GM21723 (cell line): ENCODE measurements around the gene MEPE.

Experiments used
- ATAC-seq: cut with Tn5 transposase; IDR thresholded peaks from one replicate; pipeline ENCODE4 v1.9.1; 2021; ENCODE audit warnings: mild to moderate bottlenecking, moderate library complexity; ENCODE audit not compliant: unreplicated experiment

MEPE gene, protein sequence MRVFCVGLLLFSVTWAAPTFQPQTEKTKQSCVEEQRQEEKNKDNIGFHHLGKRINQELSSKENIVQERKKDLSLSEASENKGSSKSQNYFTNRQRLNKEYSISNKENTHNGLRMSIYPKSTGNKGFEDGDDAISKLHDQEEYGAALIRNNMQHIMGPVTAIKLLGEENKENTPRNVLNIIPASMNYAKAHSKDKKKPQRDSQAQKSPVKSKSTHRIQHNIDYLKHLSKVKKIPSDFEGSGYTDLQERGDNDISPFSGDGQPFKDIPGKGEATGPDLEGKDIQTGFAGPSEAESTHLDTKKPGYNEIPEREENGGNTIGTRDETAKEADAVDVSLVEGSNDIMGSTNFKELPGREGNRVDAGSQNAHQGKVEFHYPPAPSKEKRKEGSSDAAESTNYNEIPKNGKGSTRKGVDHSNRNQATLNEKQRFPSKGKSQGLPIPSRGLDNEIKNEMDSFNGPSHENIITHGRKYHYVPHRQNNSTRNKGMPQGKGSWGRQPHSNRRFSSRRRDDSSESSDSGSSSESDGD

DNA sequence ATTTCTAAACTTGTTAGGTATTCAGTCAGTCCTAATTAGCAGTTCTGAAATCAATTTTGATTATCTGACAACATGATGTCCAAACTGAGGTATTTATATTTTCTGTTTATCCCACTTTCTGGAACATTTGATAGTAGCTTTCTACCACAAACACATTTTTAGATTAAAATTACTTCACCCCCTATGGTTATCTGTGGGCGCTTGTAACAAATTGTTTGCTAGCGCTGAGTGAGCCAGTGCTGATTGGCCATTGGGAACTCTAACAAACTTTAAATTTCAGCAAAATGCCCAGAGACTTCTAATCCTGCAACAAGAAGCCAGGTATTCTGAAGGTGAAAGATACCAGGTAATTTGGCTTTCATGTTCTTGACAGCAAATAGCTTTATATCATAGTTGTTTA lies at the start of gene MEPE:
TSS of gene MEPE (plus strand) at position 301 of the 400 bp plus-strand sequence. CDS start 1,746 bp downstream, outside the sequence.
- ATAC-seq: no peak

DNA sequence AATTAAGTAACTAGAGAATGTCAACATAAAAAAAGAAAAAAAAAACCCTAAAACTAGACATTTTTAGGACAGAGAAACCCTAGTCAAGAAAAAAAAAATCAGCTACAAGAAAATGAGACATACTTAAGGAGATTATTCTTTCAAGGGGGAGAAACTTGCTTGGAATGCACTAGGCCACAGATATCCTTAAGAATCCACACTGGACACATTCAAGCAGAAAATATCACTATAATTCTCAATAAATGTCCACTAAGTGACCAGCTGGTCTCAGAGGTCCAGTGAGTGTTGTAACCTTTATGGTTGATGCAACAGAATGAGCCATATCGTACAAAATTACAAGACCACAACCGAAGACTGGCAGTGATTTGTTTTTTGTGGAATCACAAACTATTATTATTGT lies 49.0 kb upstream of the MEPE start:
- ATAC-seq: no peak

DNA sequence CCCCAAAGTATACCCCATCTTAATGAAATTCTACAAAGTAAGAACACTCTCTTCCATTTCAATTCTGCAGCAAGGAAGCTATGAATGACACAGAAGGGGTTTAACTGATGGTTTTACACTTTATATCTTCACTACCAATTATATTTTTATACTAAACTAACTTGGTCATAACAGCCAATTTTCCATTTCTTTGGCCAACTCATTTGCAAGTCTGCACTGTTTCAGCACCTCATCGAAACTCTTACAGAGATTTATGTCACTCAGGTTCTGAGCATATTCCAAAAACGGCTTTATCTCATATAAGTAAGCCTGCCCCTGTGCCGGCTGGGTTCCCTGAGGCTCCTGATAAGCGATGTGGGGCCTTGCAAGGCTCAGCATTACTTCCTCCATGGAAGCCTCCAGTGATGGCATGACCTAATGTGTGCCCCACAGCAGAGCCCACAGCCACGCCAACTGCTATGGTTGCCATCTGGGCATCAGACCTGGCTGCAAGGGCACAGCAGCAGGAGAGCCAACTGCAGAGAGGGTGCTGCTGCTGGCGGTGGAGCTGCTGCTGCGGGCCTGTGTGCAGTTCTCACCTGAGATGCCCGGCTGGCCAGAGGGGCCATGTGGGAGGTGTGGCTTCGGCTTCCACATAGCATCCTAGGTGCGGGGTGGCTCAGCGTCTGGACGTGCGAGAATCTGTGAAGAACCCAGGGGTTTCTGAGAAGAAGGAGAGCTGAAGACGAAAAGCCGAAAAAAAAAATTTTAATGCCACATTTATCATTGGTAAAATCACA lies 46.8 kb upstream of the MEPE start:
- ATAC-seq: no peak

DNA sequence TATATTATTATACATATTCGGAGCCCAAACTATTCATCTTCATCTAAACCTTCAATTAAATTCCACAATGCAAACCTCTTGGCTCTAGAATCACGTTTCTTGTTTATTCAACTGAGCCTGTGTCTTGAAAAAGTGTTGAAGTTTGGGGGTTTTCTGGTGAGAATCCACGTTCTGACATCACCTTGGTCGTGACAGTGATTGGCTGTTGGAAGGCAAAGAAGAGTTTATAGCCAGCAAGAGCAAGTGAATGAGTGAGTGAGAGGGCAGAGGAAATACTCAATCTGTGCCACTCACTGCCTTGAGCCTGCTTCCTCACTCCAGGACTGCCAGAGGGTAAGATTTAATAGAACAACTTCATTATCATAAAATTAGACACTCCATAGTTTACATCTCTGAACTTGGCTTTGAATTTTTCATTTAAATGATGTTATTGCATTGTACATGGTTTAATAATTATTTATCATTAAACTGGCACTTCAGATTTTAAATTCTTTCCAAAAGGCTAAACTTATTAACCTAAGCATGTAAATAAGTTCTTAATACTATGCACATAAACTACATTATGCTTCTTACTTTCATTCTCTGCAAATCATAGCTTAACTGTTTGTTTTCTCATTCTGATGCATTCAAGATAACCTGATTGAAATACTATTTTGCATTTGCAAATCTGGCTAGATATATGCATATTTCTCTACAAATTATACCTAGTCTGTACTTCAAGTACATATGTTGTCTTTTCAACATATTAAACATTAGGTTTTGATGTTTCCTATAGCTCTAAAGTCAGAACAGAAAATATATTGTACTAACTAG lies 33.3 kb upstream of the MEPE start, which contains the start of gene IBSP:
TSS of gene IBSP (plus strand) at position 254 of the 813 bp plus-strand sequence. CDS start 2,808 bp downstream, outside the sequence.
- ATAC-seq: no peak

DNA sequence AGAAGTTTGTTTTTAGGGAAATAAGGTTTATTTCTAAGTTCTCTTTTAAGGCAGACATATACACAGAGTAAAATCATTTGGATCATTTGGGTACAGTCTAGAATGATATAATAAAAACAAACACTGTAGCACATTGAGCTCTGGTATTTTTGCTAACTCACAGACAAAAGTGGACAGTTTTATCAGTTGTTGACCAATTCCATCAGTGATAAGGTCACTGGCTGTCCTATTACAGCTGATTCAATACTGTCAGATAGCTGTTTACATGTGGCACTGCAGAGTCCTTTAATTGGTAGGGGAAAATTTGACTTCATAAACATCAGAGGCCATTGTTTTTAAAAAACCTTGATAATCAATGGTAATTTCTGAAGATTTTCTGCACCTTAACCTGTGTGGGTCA lies 29.9 kb upstream of the MEPE start:
- ATAC-seq: no peak

DNA sequence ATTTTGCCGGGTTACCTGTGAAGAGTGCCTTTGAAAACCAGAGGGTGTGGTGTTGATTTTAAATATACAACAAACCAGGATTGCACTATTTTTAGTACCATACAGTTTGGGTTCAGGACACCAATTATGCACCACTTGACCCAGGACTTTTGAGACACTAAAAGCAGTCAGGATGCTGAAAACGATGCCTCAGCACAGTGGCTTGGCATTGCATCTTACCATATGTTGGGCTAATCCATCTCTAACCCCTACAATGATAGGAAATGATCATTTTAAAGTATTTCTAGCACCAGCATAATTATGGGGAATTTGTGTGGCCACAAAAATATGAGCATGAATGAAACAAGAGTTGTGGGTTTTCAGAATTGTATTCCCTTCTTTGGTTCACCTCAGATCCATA lies 29.3 kb upstream of the MEPE start:
- no peak for ATAC-seq

DNA sequence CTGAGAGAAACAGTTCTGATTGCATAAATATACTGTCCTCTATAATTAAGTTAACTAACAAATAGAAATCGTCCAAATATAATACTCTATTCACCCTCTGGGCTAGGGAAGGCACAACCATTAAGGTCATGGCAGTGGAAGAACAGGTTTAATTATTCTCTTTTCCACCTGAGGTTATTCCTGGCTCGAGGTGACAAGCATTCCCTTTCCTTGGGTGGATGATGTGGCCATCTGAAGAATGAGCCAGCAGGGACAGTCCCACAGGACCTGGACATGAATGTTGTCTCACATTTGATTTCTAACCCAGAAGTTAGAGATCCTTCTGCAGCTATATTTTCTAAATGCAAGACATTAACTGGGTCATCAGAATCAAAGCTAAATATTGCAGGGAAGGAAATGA lies 27.9 kb upstream of the MEPE start:
- no peak for ATAC-seq

DNA sequence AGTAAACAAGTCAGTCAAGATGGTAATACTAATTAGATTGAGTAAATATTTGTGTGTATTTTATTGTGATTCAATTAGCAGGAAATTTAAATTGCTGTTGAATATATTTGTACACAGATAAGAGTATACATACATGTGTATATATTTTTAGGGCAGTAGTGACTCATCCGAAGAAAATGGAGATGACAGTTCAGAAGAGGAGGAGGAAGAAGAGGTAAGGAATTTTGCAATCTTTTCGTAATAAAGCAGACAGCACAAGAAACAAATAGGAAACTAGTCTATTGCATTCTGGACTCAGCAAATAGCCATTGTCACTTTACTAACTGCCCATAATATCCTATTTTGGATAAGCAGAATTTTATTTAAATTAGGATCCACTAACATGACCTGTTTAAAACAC lies 26.8 kb upstream of the MEPE start:
- ATAC-seq: no peak

DNA sequence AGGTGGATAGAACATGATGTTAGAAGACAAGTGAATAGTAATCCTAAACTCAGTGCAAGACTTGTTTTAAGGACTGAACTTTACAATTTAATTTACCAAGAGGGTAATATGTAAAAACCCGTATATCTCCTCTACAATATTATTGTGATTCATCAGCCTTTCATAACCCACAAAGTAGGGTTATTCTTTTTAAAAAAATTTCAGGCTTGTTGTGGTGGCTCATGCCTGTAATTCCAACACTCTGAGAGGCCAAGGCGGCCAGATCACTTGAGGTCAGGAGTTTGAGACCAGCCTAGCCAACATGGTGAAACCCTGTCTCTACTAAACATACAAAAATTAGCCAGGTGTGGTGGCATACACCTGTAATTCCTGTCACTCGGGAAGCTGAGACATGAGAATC lies 26.2 kb upstream of the MEPE start:
- ATAC-seq: no peak

DNA sequence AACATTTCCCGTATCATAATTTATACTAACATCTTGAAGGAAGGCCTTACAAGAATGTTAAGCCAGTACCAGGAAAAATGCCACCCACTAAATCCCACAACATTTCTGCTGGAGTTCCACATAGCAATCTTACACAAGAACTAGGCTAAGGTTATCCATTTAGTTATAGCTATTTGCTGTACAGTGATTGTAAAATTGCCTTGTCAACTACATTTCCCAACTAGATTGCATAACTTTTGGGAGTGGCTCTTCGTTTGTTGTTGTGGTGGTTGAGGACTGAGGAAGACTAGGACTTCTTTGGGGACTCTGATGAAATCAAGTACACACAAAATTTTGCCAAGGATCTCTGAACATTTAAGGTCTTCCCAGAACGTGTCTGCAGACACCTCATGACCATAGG lies 25.4 kb upstream of the MEPE start:
- no peak for ATAC-seq

DNA sequence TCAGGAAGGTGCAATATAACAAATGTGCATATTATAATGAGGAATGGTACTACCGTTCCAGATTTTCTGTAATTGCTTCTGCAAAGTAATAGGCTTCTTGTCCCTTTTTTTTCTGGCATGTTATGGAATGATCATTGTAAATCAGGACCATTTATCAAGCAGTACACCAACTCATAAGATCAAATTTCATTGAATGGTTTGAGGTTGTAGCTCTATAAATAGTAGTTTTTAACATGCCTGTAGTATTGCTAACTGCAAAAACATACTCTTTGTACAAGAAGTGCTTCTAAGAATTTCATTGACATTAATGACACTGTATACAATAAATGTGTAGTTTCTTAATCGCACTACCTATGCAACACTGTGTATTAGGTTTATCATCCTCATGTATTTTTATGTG lies 20.8 kb upstream of the MEPE start:
- no peak for ATAC-seq

DNA sequence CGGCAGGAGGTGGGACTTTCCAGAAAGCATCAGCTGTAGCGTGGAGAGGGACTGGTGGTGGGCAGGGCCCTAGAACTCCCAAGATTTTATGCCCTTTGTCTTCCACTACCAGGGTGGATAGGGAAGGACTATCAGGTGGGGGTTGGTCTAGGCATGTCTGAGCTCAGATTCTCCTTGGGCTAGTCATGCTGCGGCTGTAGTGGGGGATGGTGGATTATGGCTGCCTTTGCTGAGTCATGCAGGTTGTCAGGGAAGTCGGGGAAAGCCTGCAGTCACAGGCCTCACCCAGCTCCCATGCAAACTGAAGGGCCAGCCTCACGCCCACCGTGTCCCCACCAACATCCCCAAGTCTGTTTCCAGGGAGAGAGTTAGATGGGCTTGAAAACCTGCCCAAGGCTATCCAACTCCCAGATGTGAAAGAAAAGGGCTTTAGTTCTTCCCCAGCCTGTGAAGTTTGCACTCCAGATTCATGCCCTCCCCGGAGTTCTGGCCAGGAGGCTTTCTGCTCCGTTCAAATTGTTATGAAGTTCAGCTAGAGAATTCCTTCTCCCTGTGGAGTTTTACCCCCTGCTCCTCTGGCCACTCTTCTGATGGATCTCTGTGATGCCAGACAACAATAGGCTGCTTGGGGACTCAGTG lies 13.4 kb upstream of the MEPE start:
- no peak for ATAC-seq

DNA sequence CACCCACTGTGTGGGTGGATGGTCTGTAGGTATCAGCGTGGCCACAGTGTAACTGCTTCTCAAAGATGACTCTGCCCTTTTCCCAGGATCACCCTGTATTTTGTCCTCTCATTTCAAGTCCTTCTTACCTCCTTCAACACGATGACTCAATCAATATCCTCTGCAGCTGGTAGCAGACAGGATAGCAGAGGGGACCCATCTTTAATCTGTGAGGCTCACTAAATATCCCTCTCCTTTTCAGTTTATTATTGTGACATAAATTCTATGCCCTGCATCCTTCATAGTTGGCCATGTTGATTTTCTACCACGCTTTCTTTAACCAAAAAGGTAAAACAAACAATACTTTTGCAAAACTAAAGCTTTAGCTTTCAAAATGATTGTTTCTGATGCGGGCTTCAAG lies 9.6 kb upstream of the MEPE start:
- ATAC-seq: no peak

DNA sequence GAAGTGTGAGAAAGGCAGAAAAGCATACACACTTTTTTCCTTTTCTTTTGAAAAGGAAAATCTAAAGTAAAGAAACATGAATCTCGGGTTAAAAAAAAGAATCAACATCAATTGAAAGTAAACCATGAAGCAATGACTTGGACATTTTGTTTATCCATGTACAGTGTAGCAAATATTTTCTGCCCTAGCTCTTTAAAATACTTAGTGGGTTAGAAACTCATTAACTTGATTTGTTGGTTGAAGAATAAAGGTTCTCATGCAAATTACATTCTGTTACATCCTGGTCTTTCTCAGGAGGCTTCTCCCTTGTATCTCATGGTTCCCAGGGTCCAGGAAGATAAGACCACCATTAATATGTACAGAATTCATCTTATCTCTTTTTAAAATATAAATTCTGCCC lies 9.0 kb upstream of the MEPE start:
- ATAC-seq: no peak

DNA sequence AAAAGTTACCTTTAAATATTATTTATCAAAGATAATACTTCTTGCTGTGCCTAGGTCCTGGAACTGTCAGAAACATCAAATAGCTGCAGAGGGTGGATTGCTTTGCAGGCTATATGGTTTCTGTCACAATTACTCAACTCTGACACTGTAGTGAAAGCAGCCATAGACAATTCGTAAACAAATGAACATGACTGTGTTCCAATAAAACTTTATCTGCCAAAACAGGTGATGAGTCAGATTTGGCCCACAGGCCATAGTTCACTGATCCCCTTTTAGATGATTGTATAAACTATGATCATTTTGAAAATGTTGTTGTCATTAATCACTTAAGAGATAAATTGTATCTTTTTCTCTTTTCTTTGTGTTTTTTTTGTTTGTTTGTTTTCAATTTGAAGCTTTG lies 8.4 kb upstream of the MEPE start:
- no peak for ATAC-seq

DNA sequence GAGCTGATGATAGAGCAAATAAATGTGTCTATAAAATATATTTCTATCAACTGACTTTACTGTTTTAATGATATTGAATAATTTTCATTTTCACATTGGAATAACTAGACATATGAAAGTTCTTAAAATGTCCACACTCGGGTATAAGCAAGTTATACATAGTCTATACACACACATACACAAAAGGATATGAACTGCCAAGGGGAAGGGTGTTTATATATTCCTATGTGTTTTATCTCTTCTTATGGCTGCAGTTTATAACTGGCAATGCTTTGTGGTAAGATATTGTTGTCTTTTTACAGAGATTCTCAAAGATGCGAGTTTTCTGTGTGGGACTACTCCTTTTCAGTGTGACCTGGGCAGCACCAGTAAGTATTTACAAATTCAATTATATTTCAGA lies 1.6 kb downstream of the MEPE start:
- ATAC-seq: no peak

DNA sequence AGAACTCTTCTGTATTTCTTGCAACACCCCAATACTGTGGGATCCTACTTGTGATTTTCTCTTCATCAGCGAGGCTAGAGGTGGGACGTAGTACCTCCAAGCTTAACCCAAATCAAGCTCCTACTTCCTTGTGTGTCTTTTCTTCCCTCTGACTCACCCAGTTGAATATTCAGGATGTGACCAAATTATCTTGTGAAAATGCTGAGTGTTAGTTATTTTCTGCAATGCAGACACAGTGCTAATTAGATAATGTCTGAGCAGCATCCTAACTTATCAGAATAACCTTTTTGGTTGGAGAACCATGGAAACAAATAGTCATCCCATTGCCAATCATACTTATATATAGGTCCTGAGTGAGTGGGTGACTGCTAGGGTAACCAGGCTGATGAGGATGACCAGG lies 2.4 kb downstream of the MEPE start:
- ATAC-seq: no peak

DNA sequence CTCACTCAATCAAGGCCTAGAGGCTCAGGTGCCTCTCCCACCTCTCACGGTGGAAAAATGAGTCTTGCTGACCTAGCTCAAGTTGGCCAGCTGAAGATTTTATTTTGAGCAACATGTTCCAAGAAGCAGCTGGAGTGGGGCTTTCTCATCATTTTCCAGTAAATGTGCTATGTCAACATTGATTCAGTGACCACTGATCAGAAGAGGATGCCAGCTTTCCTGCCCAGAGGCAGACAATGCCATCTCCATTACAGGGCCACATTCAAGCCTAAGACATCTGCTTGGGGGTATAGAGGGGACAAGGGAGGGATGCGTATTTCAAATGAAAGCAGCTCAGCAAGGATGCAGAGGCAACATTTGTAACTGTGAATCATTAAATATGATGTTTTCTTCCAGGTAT lies 3.0 kb downstream of the MEPE start:
- ATAC-seq: no peak

DNA sequence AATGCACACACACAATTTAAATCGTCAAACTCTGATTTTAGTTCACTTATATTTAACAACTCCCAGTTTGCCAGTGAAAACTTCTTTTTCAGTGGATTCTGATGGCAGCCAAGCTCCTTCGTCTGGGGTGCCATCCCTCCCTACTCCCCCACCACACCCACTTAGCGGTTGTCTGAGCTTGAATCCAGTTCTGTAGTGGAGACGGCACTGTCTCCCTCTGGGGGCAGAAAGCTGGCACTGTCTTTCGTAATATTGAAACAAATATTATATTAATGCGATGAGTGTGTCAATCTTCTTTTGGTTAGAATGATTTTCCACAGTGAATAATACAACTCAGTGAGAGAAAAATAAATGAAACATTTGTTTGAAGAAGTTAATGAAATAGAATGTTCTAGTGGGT lies 5.4 kb downstream of the MEPE start:
- ATAC-seq: no peak

DNA sequence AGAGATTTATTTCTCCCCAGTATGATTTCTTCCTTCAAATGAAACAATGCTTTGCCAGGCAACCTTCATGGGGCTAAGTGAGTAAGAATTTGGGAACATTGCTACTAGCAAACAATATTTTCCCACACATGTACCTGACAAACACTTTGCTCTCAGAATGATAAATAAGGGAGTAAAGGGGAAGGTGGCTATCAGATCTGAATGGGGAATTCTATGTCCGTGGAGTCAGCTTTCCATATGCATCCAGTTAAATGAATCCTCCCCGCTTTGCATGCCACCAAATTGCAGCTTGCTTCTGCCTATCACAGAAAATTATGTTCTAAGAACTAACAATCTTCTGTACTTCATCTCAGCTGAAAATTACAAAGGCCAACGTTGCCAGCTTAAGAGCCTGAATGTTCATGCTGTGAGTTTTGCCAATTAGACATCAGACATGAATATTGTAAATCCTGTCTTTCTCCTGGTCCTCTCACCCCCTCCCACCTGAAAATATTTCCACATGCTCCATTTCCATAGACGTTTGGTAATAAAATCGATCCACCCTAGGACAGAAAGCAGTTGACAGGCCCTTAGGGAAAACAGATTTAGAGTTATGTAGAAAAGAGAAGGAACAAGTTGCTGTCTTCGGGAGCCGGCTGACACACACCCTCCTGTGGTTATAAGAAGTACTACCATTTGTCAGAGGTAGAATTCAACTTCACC lies 6.3 kb downstream of the MEPE start:
- ATAC-seq: peak; percentile 82
